ENCODE results near the gene ROBO2.

- TF ChIP-seq POLR2A (IDR thresholded peaks at IDR 0.05; ENCODE audit: low read depth, low read length) (no peak), RAD21 (IDR thresholded peaks at IDR 0.05; ENCODE audit: insufficient read depth, low read depth, low read length) (no peak), CTCF (IDR thresholded peaks at IDR 0.05 in 2 of 3, conservative IDR thresholded peaks at IDR 0.05 in 1 of 3; ENCODE audit: control insufficient read depth in 2 of 3, extremely low read depth in 1 of 3, insufficient read depth in 1 of 3, low read depth in 3 of 3, low read length in 3 of 3) (no peak), MEF2A (IDR thresholded peaks at IDR 0.05; ENCODE audit: insufficient read depth, low read depth, low read length) (no peak), NFIC (IDR thresholded peaks at IDR 0.05; ENCODE audit: low read depth, low read length) (no peak), SIX5 (IDR thresholded peaks at IDR 0.05; ENCODE audit: low read depth, low read length, severe bottlenecking) (no peak), PRDM15 (CRISPR knock-in tag; IDR thresholded peaks at IDR 0.05) (no peak), PBX3 (IDR thresholded peaks at IDR 0.05; ENCODE audit: insufficient replicate concordance, low read depth, low read length) (no peak), ZBTB33 (IDR thresholded peaks at IDR 0.05) (no peak), CREB1 (IDR thresholded peaks at IDR 0.05; ENCODE audit: low read depth) (no peak), EZH2 (IDR thresholded peaks at IDR 0.05; ENCODE audit: borderline replicate concordance, control insufficient read depth, low read depth, low read length) (no peak), GABPA (IDR thresholded peaks at IDR 0.05; ENCODE audit: low read depth) (no peak), SPI1 (IDR thresholded peaks at IDR 0.05; ENCODE audit: borderline replicate concordance, insufficient read depth, low read depth, low read length) (no peak), CHD4 (IDR thresholded peaks at IDR 0.05) (no peak)
Observed at GRCh38 chr3:77296527-77296926, 256.6 kb downstream of the ROBO2 start.

All from GM12878 (cell line).